Type B pancreatic cell (in vitro differentiated cells): ENCODE measurements around the gene KIF12. TPM values are rescaled to one million over a fixed set of nuclear protein-coding genes. Genes with fewer than 3 reads are reported as not detected.

ENCODE experiments used
- DNase-seq: peaks from one replicate; pipeline ENCODE4 v3.0.0; 2021; ENCODE audit warnings: mixed read lengths; ENCODE audit not compliant: unreplicated experiment; ENCODE audit errors: extremely low spot score
- H3K27ac Mint-ChIP-seq: 2 replicates; pipeline ENCODE4 v1.8.0; 2021; ENCODE audit warnings: mild to moderate bottlenecking, mixed read lengths
- H3K27me3 Mint-ChIP-seq: 2 replicates; pipeline ENCODE4 v1.8.0; 2021; ENCODE audit warnings: mixed read lengths
- H3K36me3 Mint-ChIP-seq: 2 replicates; pipeline ENCODE4 v1.8.0; 2021; ENCODE audit warnings: mixed read lengths
- H3K4me1 Mint-ChIP-seq: one replicate; pipeline ENCODE4 v1.8.0; 2021; ENCODE audit warnings: mixed read lengths; ENCODE audit not compliant: unreplicated experiment
- H3K4me3 Mint-ChIP-seq: 2 replicates; pipeline ENCODE4 v1.8.0; 2021; ENCODE audit warnings: mild to moderate bottlenecking, mixed read lengths
- H3K9me3 Mint-ChIP-seq: 2 replicates; pipeline ENCODE4 v1.8.0; 2021; ENCODE audit warnings: mixed read lengths
- CTCF ChIP-seq: fragments of 200-600 bp; sonication (generic); conservative IDR thresholded peaks from 2 replicates; pipeline ENCODE4 v1.5.0; 2021; ENCODE audit warnings: antibody characterized with exemption, mild to moderate bottlenecking
- total RNA-seq: library from RNA; stranded (reverse); gene quantifications from 2 replicates; pipeline ENCODE4 v1.2.1, GENCODE V29; 2021; ENCODE audit warnings: low replicate concordance

The KIF12 gene
- total RNA-seq, 1 donor from 2014 or later = 33.2 TPM

- Mint-ChIP-seq H3K27me3 (peaks cover 9% of the 10 kb centered on the region), H3K4me1 (peaks cover 4% of the 10 kb centered on the region), H3K4me3 (no peak overlapping the region), H3K36me3 (no peaks in the 10 kb centered on the region), H3K9me3 (no peaks in the 10 kb centered on the region), H3K27ac (no peak overlapping the region)
- TF ChIP-seq CTCF = no peak
- peak; percentile 29 for DNase-seq
These were observed 10.4 kb downstream of the KIF12 start for GRCh38 chr9:114088571-114089170.

GRCh38 chr9:114087721-114088120 lies 11.4 kb downstream of the KIF12 start:
- H3K27ac Mint-ChIP-seq = no peak overlapping the region
- peaks cover 5% of the 10 kb centered on the region for H3K4me1 Mint-ChIP-seq
- TF ChIP-seq CTCF = no peak
- no peaks in the 10 kb centered on the region for H3K36me3 Mint-ChIP-seq
- no peaks in the 10 kb centered on the region for H3K9me3 Mint-ChIP-seq
- H3K4me3 Mint-ChIP-seq = no peak overlapping the region
- peaks cover 9% of the 10 kb centered on the region for H3K27me3 Mint-ChIP-seq
- peak; percentile 62 for DNase-seq

- peaks cover 14% of the 10 kb centered on the region for H3K27me3 Mint-ChIP-seq
- H3K4me1 Mint-ChIP-seq = peaks cover 9% of the 10 kb centered on the region
- H3K9me3 Mint-ChIP-seq = no peaks in the 10 kb centered on the region
- DNase-seq = no peak
- TF ChIP-seq CTCF = no peak
- H3K4me3 Mint-ChIP-seq = no peak overlapping the region
- no peak overlapping the region for H3K27ac Mint-ChIP-seq
- no peaks in the 10 kb centered on the region for H3K36me3 Mint-ChIP-seq
These were observed 12.5 kb downstream of the KIF12 start for GRCh38 chr9:114086607-114087006.

- H3K4me3 Mint-ChIP-seq = no peak overlapping the region
- no peak overlapping the region for H3K27ac Mint-ChIP-seq
These were observed 13.1 kb downstream of the KIF12 start for GRCh38 chr9:114086009-114086408.

GRCh38 chr9:114085387-114085789 lies 13.7 kb downstream of the KIF12 start:
- DNase-seq = peak; percentile 52
- Mint-ChIP-seq H3K9me3 (no peaks in the 10 kb centered on the region), H3K36me3 (no peaks in the 10 kb centered on the region), H3K4me3 (no peak overlapping the region), H3K27ac (no peak overlapping the region), H3K27me3 (peaks cover 13% of the 10 kb centered on the region), H3K4me1 (peaks cover 9% of the 10 kb centered on the region)
- no peak for TF ChIP-seq CTCF

More at GRCh38 chr9:114086009-114086408, 13.1 kb downstream of the KIF12 start:
- Mint-ChIP-seq H3K36me3 (no peaks in the 10 kb centered on the region), H3K27me3 (peaks cover 14% of the 10 kb centered on the region), H3K9me3 (no peaks in the 10 kb centered on the region), H3K4me1 (peaks cover 9% of the 10 kb centered on the region)
- peak; percentile 45 for DNase-seq
- no peak for TF ChIP-seq CTCF
